ENCODE measurements around the gene GRIN1.

Gene GRIN1

GRCh38 chr9:137192859-137193258 is 53.9 kb downstream of the GRIN1 start:
- Histone ChIP-seq H3K27me3 (no peaks in the 10 kb centered on the region), H3K4me1 (peaks cover 8 to 56% (median 22%) of the 10 kb centered on the region in 4 donors), H3K9me3 (no peaks in the 10 kb centered on the region), H3K36me3 (peaks cover 6 to 29% (median 21%) of the 10 kb centered on the region in 3 donors), H3K27ac (no peak overlapping the region), H3K4me3 (no peak overlapping the region)
- DNase-seq: no peak
- TF ChIP-seq, protein P1, sequence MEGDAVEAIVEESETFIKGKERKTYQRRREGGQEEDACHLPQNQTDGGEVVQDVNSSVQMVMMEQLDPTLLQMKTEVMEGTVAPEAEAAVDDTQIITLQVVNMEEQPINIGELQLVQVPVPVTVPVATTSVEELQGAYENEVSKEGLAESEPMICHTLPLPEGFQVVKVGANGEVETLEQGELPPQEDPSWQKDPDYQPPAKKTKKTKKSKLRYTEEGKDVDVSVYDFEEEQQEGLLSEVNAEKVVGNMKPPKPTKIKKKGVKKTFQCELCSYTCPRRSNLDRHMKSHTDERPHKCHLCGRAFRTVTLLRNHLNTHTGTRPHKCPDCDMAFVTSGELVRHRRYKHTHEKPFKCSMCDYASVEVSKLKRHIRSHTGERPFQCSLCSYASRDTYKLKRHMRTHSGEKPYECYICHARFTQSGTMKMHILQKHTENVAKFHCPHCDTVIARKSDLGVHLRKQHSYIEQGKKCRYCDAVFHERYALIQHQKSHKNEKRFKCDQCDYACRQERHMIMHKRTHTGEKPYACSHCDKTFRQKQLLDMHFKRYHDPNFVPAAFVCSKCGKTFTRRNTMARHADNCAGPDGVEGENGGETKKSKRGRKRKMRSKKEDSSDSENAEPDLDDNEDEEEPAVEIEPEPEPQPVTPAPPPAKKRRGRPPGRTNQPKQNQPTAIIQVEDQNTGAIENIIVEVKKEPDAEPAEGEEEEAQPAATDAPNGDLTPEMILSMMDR (IDR thresholded peaks at IDR 0.05): no peak
- intact Hi-C loops (cut with DNase I; ENCODE audit: low total_unique reads): no loop called here

DNA sequence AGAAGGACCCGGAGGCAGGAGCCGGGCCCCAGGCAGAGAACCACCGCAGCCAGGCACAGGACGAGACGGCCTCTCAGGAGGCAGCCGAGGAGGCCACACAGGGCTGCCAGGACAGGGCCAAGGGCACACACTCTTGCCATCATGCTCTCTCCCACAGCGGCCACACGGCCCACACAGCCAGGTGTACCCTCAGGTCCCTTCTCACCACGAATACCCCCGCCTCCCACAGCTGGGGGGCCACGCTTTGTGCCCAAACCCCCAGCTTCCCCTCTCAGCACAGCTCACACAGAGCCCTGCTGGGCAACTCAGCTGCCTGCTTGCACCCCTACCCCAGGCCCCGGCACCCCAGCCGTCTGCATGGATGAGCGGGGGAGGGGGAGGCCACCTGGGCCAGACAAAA is 54.8 kb downstream of the GRIN1 start:
- TF ChIP-seq, protein P1 (IDR thresholded peaks at IDR 0.05): no peak
- no peak overlapping the region for H3K4me3 ChIP-seq
- no peak for DNase-seq
- peaks cover 8 to 63% (median 29%) of the 10 kb centered on the region in 4 donors for H3K4me1 ChIP-seq
- intact Hi-C loops (cut with DNase I; ENCODE audit: low total_unique reads): no loop called here
- H3K36me3 ChIP-seq: peaks cover 6 to 29% (median 21%) of the 10 kb centered on the region in 3 donors
- H3K27me3 ChIP-seq: no peaks in the 10 kb centered on the region
- no peak overlapping the region for H3K27ac ChIP-seq
- no peaks in the 10 kb centered on the region for H3K9me3 ChIP-seq

DNA sequence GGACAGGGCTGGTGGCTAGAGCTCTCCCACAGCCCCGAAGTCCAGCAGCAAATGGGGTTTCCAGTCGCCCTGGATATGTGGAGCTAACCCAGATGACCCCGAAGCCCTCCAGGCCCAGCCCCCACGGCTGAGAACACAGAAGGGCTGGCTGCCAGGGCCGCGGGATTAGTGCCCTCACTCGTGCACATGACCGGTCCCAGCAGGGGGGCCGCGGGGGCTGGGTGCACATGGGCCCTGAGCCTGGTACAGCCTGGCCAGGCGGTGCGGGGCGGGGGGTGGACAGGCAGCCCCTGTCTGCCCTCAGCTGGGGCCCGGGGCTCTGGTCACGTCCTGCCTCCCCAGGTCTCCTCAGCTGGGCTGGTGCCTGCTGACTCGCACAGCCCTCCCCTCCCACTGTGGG is 55.4 kb downstream of the GRIN1 start:
- DNase-seq: no peak
- peaks cover 6 to 29% (median 21%) of the 10 kb centered on the region in 3 donors for H3K36me3 ChIP-seq
- H3K27me3 ChIP-seq: no peaks in the 10 kb centered on the region
- TF ChIP-seq, protein P1 (IDR thresholded peaks at IDR 0.05): no peak
- H3K27ac ChIP-seq: no peak overlapping the region
- no peak overlapping the region for H3K4me3 ChIP-seq
- H3K4me1 ChIP-seq: peaks cover 10 to 66% (median 31%) of the 10 kb centered on the region in 4 donors
- no peaks in the 10 kb centered on the region for H3K9me3 ChIP-seq
- intact Hi-C loops (cut with DNase I; ENCODE audit: low total_unique reads): no loop called here

DNA sequence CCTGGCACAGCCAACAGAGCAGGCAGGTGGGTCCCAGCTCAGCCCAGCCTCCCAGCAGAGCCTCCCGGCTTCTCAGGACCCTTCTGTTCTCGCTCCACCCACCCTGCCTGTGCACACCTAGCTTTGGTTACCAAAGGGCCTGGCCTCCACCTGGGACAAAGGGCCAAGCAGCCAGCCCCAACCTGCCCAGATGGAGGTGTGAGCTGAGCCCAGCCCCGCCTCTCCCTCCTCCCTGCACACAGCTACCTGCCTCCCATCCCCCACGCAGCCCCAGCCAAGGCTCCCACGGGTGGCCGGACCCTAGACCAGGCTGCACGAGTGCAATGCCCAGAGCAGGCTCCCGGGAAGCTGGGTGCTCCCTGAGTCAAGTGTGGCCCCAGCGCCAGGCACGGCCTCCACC is 56.0 kb downstream of the GRIN1 start:
- TF ChIP-seq, protein P1 (IDR thresholded peaks at IDR 0.05): no peak
- intact Hi-C loops (cut with DNase I; ENCODE audit: low total_unique reads): no loop called here
- H3K27ac ChIP-seq: no peak overlapping the region
- H3K36me3 ChIP-seq: peaks cover 6 to 27% (median 20%) of the 10 kb centered on the region in 3 donors
- H3K27me3 ChIP-seq: no peaks in the 10 kb centered on the region
- no peak for DNase-seq
- H3K4me1 ChIP-seq: peaks cover 7 to 66% (median 31%) of the 10 kb centered on the region in 4 donors
- H3K4me3 ChIP-seq: no peak overlapping the region
- H3K9me3 ChIP-seq: no peaks in the 10 kb centered on the region

DNA sequence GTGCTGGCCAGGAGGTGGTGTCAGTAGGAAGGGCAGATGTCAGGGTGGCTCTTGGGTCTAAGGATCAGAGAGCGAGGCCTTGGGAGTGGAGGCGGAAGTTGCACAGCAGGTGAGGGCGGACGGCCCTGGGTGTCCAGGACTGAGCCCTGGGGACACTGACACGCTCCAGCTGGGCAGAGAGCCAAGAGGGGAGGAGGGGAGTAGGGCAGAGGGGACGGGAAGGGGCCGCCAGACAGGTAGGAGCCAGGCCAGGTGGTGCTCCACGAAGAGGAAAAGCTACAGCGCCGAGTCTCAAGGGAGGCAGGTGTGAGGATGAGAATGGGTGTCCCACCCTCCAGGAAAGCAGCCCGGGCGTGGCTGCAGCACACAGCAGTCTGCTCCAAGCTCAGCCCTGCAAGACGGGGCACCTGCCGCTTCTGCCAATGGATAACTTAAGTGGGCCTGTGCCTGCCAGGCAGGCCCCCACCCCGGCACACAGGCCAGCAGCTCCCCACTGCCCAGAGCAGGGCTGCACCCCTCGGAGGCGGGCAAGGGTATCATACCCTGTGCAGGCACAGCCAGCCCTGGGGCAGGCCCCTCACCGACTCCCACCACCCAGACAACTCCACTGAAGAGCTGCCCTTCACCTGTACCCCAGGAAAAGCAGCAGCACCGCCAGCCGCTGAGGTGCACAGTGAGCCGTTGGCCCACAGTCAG is 56.7 kb downstream of the GRIN1 start:
- H3K27ac ChIP-seq: no peak overlapping the region
- DNase-seq: no peak
- H3K36me3 ChIP-seq: peaks cover under 1 to 19% (median 12%) of the 10 kb centered on the region in 3 donors
- H3K9me3 ChIP-seq: no peaks in the 10 kb centered on the region
- intact Hi-C loops (cut with DNase I; ENCODE audit: low total_unique reads): no loop called here
- peaks cover 4 to 58% (median 24%) of the 10 kb centered on the region in 4 donors for H3K4me1 ChIP-seq
- H3K27me3 ChIP-seq: no peaks in the 10 kb centered on the region
- TF ChIP-seq, protein P1 (IDR thresholded peaks at IDR 0.05): no peak
- H3K4me3 ChIP-seq: no peak overlapping the region

All from tibial artery (tissue), 4 donors.